SU-DHL-6 (cell line): ENCODE data around the gene ATL1.

Source experiments
- H2AFZ ChIP-seq: fragments of 200-600 bp; sonication (generic); 2 replicates; pipeline ENCODE4 v1.6.1; 2014; ENCODE audit warnings: low read depth, mild to moderate bottlenecking, moderate library complexity, mixed read lengths, antibody characterized with exemption, low read length; ENCODE audit not compliant: severe bottlenecking
- H3F3A ChIP-seq: fragments of 200-600 bp; shearing (Covaris generic); 2 replicates; pipeline ENCODE4 v1.6.0; 2016; ENCODE audit warnings: antibody characterized with exemption, mild to moderate bottlenecking; ENCODE audit not compliant: insufficient read depth
- H3K27ac ChIP-seq: fragments of 200-600 bp; sonication (generic); 2 replicates; pipeline ENCODE4 v1.5.1; 2016; ENCODE audit warnings: low read depth, mild to moderate bottlenecking, low read length, moderate library complexity, mixed read lengths
- H3K27me3 ChIP-seq: fragments of 200-600 bp; sonication (generic), shearing (Covaris generic); 2 replicates; pipeline ENCODE4 v1.6.0; 2014; ENCODE audit warnings: mild to moderate bottlenecking, low read length
- H3K36me3 ChIP-seq: fragments of 200-600 bp; sonication (generic); 2 replicates; pipeline ENCODE4 v1.6.1; 2014; ENCODE audit warnings: mild to moderate bottlenecking, low read length, mixed read lengths
- H3K4me2 ChIP-seq: fragments of 300-600, 200-600 bp; shearing (Covaris generic), sonication (generic); 2 replicates; pipeline ENCODE4 v1.6.0; 2014; ENCODE audit warnings: low read length, low read depth, mild to moderate bottlenecking; ENCODE audit not compliant: poor library complexity, severe bottlenecking
- H3K4me3 ChIP-seq: fragments of 200-600 bp; sonication (generic); 2 replicates; pipeline ENCODE4 v1.5.1; 2014; ENCODE audit warnings: antibody characterized with exemption, low read length, mild to moderate bottlenecking, mixed read lengths; ENCODE audit not compliant: insufficient read depth, poor library complexity, severe bottlenecking
- H3K79me2 ChIP-seq: fragments of 200-600 bp; sonication (generic); 2 replicates; pipeline ENCODE4 v1.6.1; 2014; ENCODE audit warnings: mild to moderate bottlenecking, low read length, moderate library complexity; ENCODE audit not compliant: insufficient read depth
- H3K9ac ChIP-seq: fragments of 200-600 bp; sonication (generic); 2 replicates; pipeline ENCODE4 v1.7.0; 2014; ENCODE audit warnings: mild to moderate bottlenecking, low read length
- H3K9me2 ChIP-seq: fragments of 200-600 bp; sonication (generic); replicated peaks from 2 replicates; pipeline ENCODE4 v1.6.1; 2014; ENCODE audit warnings: low read length; ENCODE audit not compliant: insufficient read depth
- H3K9me3 ChIP-seq: fragments of 200-600 bp; sonication (generic); 2 replicates; pipeline ENCODE4 v1.6.1; 2014; ENCODE audit warnings: low read length, mixed read lengths; ENCODE audit not compliant: insufficient read depth
- H4K20me1 ChIP-seq: fragments of 200-600 bp; sonication (generic); 2 replicates; pipeline ENCODE4 v1.6.1; 2014; ENCODE audit warnings: low read depth, mild to moderate bottlenecking, antibody characterized with exemption, low read length, moderate library complexity, mixed read lengths
- EZH2phosphoT487 ChIP-seq: fragments of 200-600 bp; sonication (generic), shearing (Covaris generic); conservative IDR thresholded peaks from 2 replicates; pipeline ENCODE4 v1.6.1; 2018; ENCODE audit warnings: mild to moderate bottlenecking, antibody characterized with exemption, low read length, moderate library complexity, mixed read lengths
- TF ChIP-seq, protein P1 (sequence below): fragments of 200-600 bp; sonication (generic); IDR thresholded peaks from one replicate; pipeline ENCODE4 v1.5.1; 2017; ENCODE audit warnings: antibody characterized with exemption, mild to moderate bottlenecking, low read length, moderate library complexity; ENCODE audit not compliant: insufficient read depth, poor library complexity, severe bottlenecking

ATL1 gene

DNA sequence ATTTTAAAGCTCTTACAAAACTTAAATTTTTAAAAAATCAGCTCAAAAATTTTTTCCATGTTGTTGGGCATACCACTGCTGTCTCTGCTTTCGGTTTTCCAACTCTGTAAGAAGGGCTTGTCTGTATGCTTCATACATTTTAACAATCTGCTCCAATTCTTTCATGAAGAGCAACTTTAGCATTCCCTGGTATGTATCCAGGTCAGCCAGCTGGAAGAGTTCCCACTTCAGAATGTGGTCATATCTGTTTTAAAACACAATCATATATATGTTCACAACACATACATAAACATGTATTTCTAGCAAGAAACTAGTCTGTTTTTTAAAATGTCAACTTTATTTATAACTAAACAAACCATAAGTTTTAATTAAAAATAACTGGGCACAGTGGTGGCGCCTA is 75.2 kb downstream of the ATL1 start:
- Histone ChIP-seq H3K79me2 (no peaks in the 10 kb centered on the region), H3K9me3 (no peaks in the 10 kb centered on the region), H4K20me1 (no peaks in the 10 kb centered on the region), H3K9ac (no peak overlapping the region), H3F3A (no peaks in the 10 kb centered on the region), H3K4me3 (no peak overlapping the region), H3K4me2 (no peak overlapping the region), H3K9me2 (no peaks in the 10 kb centered on the region), H3K27me3 (no peaks in the 10 kb centered on the region), H3K27ac (no peak overlapping the region), H2AFZ (no peak overlapping the region), H3K36me3 (peaks cover 5% of the 10 kb centered on the region; the same call in 1 of the 2 replicates)
- TF ChIP-seq EZH2phosphoT487, result no peak
- TF ChIP-seq, protein P1, sequence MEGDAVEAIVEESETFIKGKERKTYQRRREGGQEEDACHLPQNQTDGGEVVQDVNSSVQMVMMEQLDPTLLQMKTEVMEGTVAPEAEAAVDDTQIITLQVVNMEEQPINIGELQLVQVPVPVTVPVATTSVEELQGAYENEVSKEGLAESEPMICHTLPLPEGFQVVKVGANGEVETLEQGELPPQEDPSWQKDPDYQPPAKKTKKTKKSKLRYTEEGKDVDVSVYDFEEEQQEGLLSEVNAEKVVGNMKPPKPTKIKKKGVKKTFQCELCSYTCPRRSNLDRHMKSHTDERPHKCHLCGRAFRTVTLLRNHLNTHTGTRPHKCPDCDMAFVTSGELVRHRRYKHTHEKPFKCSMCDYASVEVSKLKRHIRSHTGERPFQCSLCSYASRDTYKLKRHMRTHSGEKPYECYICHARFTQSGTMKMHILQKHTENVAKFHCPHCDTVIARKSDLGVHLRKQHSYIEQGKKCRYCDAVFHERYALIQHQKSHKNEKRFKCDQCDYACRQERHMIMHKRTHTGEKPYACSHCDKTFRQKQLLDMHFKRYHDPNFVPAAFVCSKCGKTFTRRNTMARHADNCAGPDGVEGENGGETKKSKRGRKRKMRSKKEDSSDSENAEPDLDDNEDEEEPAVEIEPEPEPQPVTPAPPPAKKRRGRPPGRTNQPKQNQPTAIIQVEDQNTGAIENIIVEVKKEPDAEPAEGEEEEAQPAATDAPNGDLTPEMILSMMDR, result no peak

DNA sequence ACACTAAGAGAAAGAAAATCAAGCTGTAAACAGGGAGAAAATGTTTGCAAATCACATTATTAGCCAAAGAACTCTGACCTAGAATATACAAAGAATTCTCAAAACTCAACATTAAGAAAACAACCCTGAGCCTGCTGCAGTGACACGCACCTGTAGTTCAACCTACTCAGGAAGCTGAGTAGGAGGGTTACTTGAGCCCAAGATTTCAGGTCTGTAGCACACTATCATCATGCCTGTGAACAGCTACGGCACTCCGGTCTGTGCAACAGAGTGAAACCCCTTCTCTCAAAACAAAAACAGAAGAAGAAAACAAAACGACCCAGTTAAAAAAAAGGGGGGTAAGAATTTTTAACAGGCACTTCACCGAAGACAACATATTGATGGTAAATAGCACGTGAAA is 87.3 kb downstream of the ATL1 start:
- Histone ChIP-seq H3F3A (no peaks in the 10 kb centered on the region), H3K27me3 (no peaks in the 10 kb centered on the region), H3K36me3 (0 out of 2 replicates have a peak, but pooled peaks cover 8% of the 10 kb centered on the region), H3K4me3 (peak overlapping the region; percentile 16), H2AFZ (no peak overlapping the region), H3K9me2 (no peaks in the 10 kb centered on the region), H4K20me1 (no peaks in the 10 kb centered on the region), H3K4me2 (peak overlapping the region; percentile 57), H3K9me3 (no peaks in the 10 kb centered on the region), H3K79me2 (no peaks in the 10 kb centered on the region), H3K27ac (peak overlapping the region; percentile 54), H3K9ac (peak overlapping the region; percentile 3; the same call in 1 of the 2 replicates)
- TF ChIP-seq, protein P1, result no peak
- TF ChIP-seq EZH2phosphoT487, result no peak

DNA sequence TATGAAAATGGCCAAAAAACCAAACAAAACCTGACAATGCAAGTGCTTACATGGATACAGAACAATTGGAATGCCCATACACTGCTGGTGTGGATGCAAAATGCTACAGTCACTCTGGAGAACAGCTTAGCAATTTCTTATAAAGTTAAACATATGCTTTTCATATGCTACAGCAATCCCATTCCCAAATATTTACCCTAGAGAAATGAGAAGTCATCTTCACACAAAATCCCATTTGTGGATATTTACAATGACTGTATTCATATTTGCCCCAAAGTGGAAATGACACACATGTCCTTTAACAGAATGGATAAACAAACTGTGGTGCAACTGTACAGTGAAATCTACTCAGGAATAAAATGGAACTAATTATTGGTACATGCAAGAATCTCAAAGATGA is 87.8 kb downstream of the ATL1 start:
- Histone ChIP-seq H4K20me1 (no peaks in the 10 kb centered on the region), H3K9me2 (no peaks in the 10 kb centered on the region), H3F3A (no peaks in the 10 kb centered on the region), H3K27ac (peak overlapping the region; percentile 54), H3K4me2 (peak overlapping the region; percentile 57), H3K36me3 (0 out of 2 replicates have a peak, but pooled peaks cover 8% of the 10 kb centered on the region), H3K79me2 (no peaks in the 10 kb centered on the region), H2AFZ (no peak overlapping the region), H3K4me3 (peak overlapping the region; percentile 16), H3K9me3 (no peaks in the 10 kb centered on the region), H3K9ac (peak overlapping the region; percentile 3; the same call in 1 of the 2 replicates), H3K27me3 (no peaks in the 10 kb centered on the region)
- no peak for TF ChIP-seq EZH2phosphoT487

DNA sequence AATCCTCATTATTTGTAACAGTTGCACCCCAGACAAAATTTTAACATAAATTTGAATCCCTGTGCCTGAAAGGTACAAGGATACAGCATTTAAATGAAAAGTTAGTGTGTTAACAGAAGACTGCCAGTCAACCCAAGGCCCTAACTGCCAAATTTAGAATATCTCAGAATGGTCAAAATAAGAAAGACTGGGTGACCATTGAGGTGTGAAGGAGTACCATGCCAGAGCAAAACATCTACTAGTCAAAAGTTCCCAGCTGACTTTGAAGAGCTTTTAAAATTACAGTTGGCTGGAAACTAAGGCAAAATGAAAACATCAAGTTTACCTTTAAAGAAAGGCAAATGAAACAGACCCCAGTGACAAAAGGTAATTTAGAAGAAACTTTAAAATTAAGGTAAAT is 89.7 kb downstream of the ATL1 start:
- no peak overlapping the region for H3K4me3 ChIP-seq
- H3K4me2 ChIP-seq, result peak overlapping the region; percentile 40
- H3K79me2 ChIP-seq, result no peaks in the 10 kb centered on the region
- 0 out of 2 replicates have a peak, but pooled peaks cover 1% of the 10 kb centered on the region for H3K36me3 ChIP-seq
- H4K20me1 ChIP-seq, result no peaks in the 10 kb centered on the region
- TF ChIP-seq, protein P1, result no peak
- no peak for TF ChIP-seq EZH2phosphoT487
- H3K9ac ChIP-seq, result no peak overlapping the region
- H3K27me3 ChIP-seq, result no peaks in the 10 kb centered on the region
- H3K9me2 ChIP-seq, result no peaks in the 10 kb centered on the region
- H3K9me3 ChIP-seq, result no peaks in the 10 kb centered on the region
- H3K27ac ChIP-seq, result peak overlapping the region; percentile 45
- no peaks in the 10 kb centered on the region; the same call in 1 of the 2 replicates for H3F3A ChIP-seq
- H2AFZ ChIP-seq, result no peak overlapping the region
